Lower lobe of right lung (tissue), 2 donors: ENCODE results near the gene STYX. TPM values are rescaled to one million over a fixed set of nuclear protein-coding genes. Genes with fewer than 3 reads are reported as not detected.

ENCODE experiments used
- ATAC-seq, 2 donors: fragments of 200-7000 bp; cut with Tn5 transposase; one replicate each; pipeline ENCODE4 v1.9.1; 2020 to 2022; ENCODE audit warnings: mild to moderate bottlenecking in 2 of 2, moderate library complexity in 2 of 2
- DNase-seq: peaks from one replicate; pipeline ENCODE4 v3.0.0-alpha.2; 2020
- H3K27ac ChIP-seq: fragments of 200-600 bp; one replicate; pipeline ENCODE4 v1.8.0; 2022
- H3K27me3 ChIP-seq: fragments of 200-600 bp; one replicate; pipeline ENCODE4 v1.8.0; 2022; ENCODE audit warnings: low read depth
- H3K36me3 ChIP-seq: fragments of 200-600 bp; one replicate; pipeline ENCODE4 v1.8.0; 2022; ENCODE audit warnings: mild to moderate bottlenecking
- H3K4me1 ChIP-seq: fragments of 200-600 bp; one replicate; pipeline ENCODE4 v1.8.0; 2022
- H3K4me3 ChIP-seq: fragments of 200-600 bp; one replicate; pipeline ENCODE4 v1.8.0; 2022; ENCODE audit warnings: mild to moderate bottlenecking
- H3K9me3 ChIP-seq: fragments of 200-600 bp; one replicate; pipeline ENCODE4 v1.8.0; 2022
- CTCF ChIP-seq: fragments of 200-600 bp; IDR thresholded peaks from one replicate; pipeline ENCODE4 v1.8.0; 2022; ENCODE audit warnings: antibody characterized with exemption, mild to moderate bottlenecking
- intact Hi-C: fragments of 100-400 bp; cut with DNase I; formaldehyde crosslinking; loops from one replicate; pipeline ENCODE4 v1.11.0; 2022
- total RNA-seq: library from RNA; stranded (reverse); fragmentation: NEBNext Ultra II Directional; extraction: Animal tissue kit (Norgen Biotek cat#: 25700); gene quantifications from one replicate; pipeline ENCODE4 v1.2.1, GENCODE V29; 2021
- donor health status: DM: no; HTN: yes; CAD: no; lungs with severe emphysema.

The STYX gene
- total RNA-seq, 1 donor from 2014 or later = 11.4 TPM

GRCh38 chr14:52821805-52822250 lies 91.9 kb downstream of the STYX start:
- no peak for TF ChIP-seq CTCF
- H3K9me3 ChIP-seq = no peaks in the 10 kb centered on the region
- ATAC-seq (no peak), DNase-seq (no peak)
- H3K36me3 ChIP-seq = no peaks in the 10 kb centered on the region
- H3K4me1 ChIP-seq = no peaks in the 10 kb centered on the region
- no peak overlapping the region for H3K27ac ChIP-seq
- H3K4me3 ChIP-seq = no peak overlapping the region
- H3K27me3 ChIP-seq = no peaks in the 10 kb centered on the region
- intact Hi-C loops = loop anchor here (10.0 kb wide), 2 partner anchors 143 to 233 kb away; no protein-coding TSS in a partner anchor

GRCh38 chr14:52824462-52824861 lies 94.5 kb downstream of the STYX start:
- no peak overlapping the region for H3K4me3 ChIP-seq
- intact Hi-C loops = loop anchor here (10.0 kb wide), 2 partner anchors 140 to 230 kb away; no protein-coding TSS in a partner anchor

More at GRCh38 chr14:52824462-52824861, 94.5 kb downstream of the STYX start:
- no peak for TF ChIP-seq CTCF
- no peak for ATAC-seq
- H3K27me3 ChIP-seq = no peaks in the 10 kb centered on the region
- H3K27ac ChIP-seq = no peak overlapping the region
- H3K9me3 ChIP-seq = no peaks in the 10 kb centered on the region
- H3K36me3 ChIP-seq = no peaks in the 10 kb centered on the region
- no peaks in the 10 kb centered on the region for H3K4me1 ChIP-seq
- no peak for DNase-seq

Other genes starting within 250 kb of the STYX start
- 8.2 TPM for gene TXNDC16, start 177.7 kb upstream of the STYX start, total RNA-seq
- gene GPR137C, start 177.3 kb upstream of the STYX start, total RNA-seq = 0.97 TPM
- gene ERO1A, start 34.6 kb upstream of the STYX start, total RNA-seq = 41.9 TPM
- 68.8 TPM for gene PSMC6, start 23.0 kb upstream of the STYX start, total RNA-seq
- 9.5 TPM for gene GNPNAT1, start 61.4 kb downstream of the STYX start, total RNA-seq
- gene FERMT2, start 220.9 kb downstream of the STYX start, total RNA-seq = 86.0 TPM